ENCODE measurements around the gene DCLK1.

GRCh38 chr13:35983206-35983605, 148.0 kb downstream of the DCLK1 start:
- TF ChIP-seq CTCF (IDR thresholded peaks at IDR 0.05 in 8 of 11, conservative IDR thresholded peaks at IDR 0.05 in 3 of 11), result no peak
- TF ChIP-seq POLR2AphosphoS5 (IDR thresholded peaks at IDR 0.05), result no peak

Measured in spleen (tissue), 7 donors.